Measurements from ENCODE around the gene GPR39.

- TF ChIP-seq CTCF (IDR thresholded peaks at IDR 0.05) (peak; percentile 14 to 46 (median 32)), POLR2A (IDR thresholded peaks at IDR 0.05) (no peak)
These were observed 32.2 kb downstream of the GPR39 start for GRCh38 chr2:132448771-132449170.

Data from uterus (tissue), 2 donors.